ENCODE data around the gene ZFP1.
"Not testable (repeated sequence)": the region's sequence is repeated elsewhere in the genome, so short reads cannot be mapped to it uniquely, and the experiment has no call there.

The ZFP1 gene

GRCh38 chr16:75202069-75202590 lies 53.8 kb downstream of the ZFP1 start:
- TF ChIP-seq CTCF (conservative IDR thresholded peaks at IDR 0.05; ENCODE audit: low read depth): no peak
- ChIA-PET CTCF (interaction anchor here (0.6 to 1.2 kb wide), 3 partner anchors 183 to 441 kb away, joined by 3 to 8 read pairs (median 4); no protein-coding TSS in a partner anchor), POLR2A (ENCODE audit: low non-redundant PET) (no interaction called here)
- no peak overlapping the region for H3K27ac ChIP-seq
- no peak for DNase-seq (ENCODE audit: low spot score)

- ChIA-PET CTCF (interaction anchor here (1.2 kb wide), 1 partner anchor 182 kb away, joined by 3 read pairs; no protein-coding TSS in a partner anchor), POLR2A (ENCODE audit: low non-redundant PET) (no interaction called here)
- no peak for TF ChIP-seq CTCF (conservative IDR thresholded peaks at IDR 0.05; ENCODE audit: low read depth)
- H3K27ac ChIP-seq: no peak overlapping the region
- no peak for DNase-seq (ENCODE audit: low spot score)
These were observed 54.8 kb downstream of the ZFP1 start for GRCh38 chr16:75203096-75203495.

GRCh38 chr16:75203667-75204409 lies 55.5 kb downstream of the ZFP1 start:
- H3K27ac ChIP-seq: no peak overlapping the region
- no peak for DNase-seq (ENCODE audit: low spot score)
- ChIA-PET CTCF (no interaction called here), POLR2A (ENCODE audit: low non-redundant PET) (no interaction called here)
- TF ChIP-seq CTCF (conservative IDR thresholded peaks at IDR 0.05; ENCODE audit: low read depth): no peak

- no peak overlapping the region for H3K27ac ChIP-seq
- ChIA-PET POLR2A (ENCODE audit: low non-redundant PET) (no interaction called here), CTCF (no interaction called here)
- no peak for DNase-seq (ENCODE audit: low spot score)
- TF ChIP-seq CTCF (conservative IDR thresholded peaks at IDR 0.05; ENCODE audit: low read depth): no peak
These were observed 56.1 kb downstream of the ZFP1 start for GRCh38 chr16:75204410-75204758.

- DNase-seq (ENCODE audit: low spot score); H3K27ac ChIP-seq; CTCF ChIA-PET; POLR2A ChIA-PET (ENCODE audit: low non-redundant PET): not testable (repeated sequence)
These were observed 56.6 kb downstream of the ZFP1 start for GRCh38 chr16:75204905-75205304.

- POLR2A ChIA-PET (ENCODE audit: low non-redundant PET); DNase-seq (ENCODE audit: low spot score); H3K27ac ChIP-seq; CTCF ChIA-PET: not testable (repeated sequence)
These were observed 57.1 kb downstream of the ZFP1 start for GRCh38 chr16:75205438-75205837.

- DNase-seq (ENCODE audit: low spot score); CTCF ChIA-PET; H3K27ac ChIP-seq: not testable (repeated sequence)
- POLR2A ChIA-PET (ENCODE audit: low non-redundant PET): interaction anchor here (0.5 kb wide), 1 partner anchor 572 kb away, joined by 8 read pairs; no protein-coding TSS in a partner anchor
These were observed 57.8 kb downstream of the ZFP1 start for GRCh38 chr16:75205961-75206748.
